Measurements from ENCODE around the gene FAM222A. TPM values are rescaled to one million over a fixed set of nuclear protein-coding genes. Genes with fewer than 3 reads are reported as not detected.
A peak's percentile ranks its signal among the peaks of the same experiment; 100 is the strongest.

FAM222A gene
- total and polyA plus RNA-seq, 2 of the 8 experiments (the other 6 are each of a cell fraction or from before 2014, with no cell fraction given) = 0.94 to 1.1 TPM

DNA sequence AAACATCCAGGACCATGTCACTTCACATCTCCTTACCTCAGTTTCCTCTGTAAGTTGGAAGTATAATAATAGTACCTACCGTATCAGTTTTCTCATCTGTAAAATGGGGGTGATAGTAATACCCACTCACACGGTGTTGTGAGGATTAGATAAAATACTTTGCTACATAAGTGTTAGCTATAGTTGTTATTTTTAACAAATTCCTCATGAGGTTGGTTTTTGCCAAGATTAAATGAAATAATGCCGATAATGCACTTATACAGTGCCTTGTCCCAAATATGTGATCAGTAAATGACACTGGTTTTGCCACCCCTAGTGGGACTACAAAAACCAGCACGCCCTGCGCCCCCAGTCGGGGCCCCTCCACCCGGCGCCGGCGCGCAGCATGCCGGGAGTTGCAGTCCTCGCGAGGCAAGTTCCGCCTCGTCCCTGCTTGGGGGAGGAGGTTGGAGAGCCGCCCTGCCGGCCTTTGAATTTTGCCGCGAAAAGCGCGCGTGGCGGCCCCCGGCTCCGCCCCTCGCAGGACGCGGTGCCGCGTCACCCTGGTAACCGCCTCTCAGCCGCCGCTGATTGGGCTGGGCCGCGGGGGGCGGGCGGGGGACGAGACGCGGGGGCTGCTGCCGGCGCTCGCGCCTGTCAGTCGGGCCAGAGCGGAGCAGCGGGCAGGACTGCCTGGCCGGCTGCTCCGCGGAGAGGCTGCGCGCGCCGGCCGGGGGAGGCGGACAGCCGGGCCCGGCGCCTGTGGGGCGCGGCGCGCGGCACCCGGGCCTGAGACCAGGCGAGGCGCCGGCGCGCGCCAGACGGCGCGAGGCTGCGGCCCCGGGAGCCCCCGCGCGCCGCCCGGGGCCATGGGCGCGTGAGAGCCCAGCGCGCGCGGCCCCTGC, at the start of gene FAM222A (continued):
- no peak for TF ChIP-seq SUZ12 (IDR thresholded peaks at IDR 0.05; ENCODE audit: low read length)
- TF ChIP-seq SP1 (IDR thresholded peaks at IDR 0.05; ENCODE audit: low read depth, low read length) = peak; percentile 74; the same call in 1 of the 2 replicates
- no peak for TF ChIP-seq CHD1 (IDR thresholded peaks at IDR 0.05; ENCODE audit: low read depth, low read length)
- peak; percentile 54; the same call in 1 of the 2 replicates for TF ChIP-seq CHD2 (IDR thresholded peaks at IDR 0.05; ENCODE audit: low read length)
- TF ChIP-seq CBX5 (IDR thresholded peaks at IDR 0.05; ENCODE audit: low read depth, low read length) = no peak
- TF ChIP-seq ZNF274 (IDR thresholded peaks at IDR 0.05; ENCODE audit: borderline replicate concordance, extremely low read depth, low read length) = no peak
